GM18870 (cell line): ENCODE measurements around the gene S100A1.

ENCODE experiments used
- ATAC-seq: cut with Tn5 transposase; IDR thresholded peaks from one replicate; pipeline ENCODE4 v1.9.1; 2021; ENCODE audit warnings: moderate library complexity; ENCODE audit not compliant: unreplicated experiment

Gene S100A1

DNA sequence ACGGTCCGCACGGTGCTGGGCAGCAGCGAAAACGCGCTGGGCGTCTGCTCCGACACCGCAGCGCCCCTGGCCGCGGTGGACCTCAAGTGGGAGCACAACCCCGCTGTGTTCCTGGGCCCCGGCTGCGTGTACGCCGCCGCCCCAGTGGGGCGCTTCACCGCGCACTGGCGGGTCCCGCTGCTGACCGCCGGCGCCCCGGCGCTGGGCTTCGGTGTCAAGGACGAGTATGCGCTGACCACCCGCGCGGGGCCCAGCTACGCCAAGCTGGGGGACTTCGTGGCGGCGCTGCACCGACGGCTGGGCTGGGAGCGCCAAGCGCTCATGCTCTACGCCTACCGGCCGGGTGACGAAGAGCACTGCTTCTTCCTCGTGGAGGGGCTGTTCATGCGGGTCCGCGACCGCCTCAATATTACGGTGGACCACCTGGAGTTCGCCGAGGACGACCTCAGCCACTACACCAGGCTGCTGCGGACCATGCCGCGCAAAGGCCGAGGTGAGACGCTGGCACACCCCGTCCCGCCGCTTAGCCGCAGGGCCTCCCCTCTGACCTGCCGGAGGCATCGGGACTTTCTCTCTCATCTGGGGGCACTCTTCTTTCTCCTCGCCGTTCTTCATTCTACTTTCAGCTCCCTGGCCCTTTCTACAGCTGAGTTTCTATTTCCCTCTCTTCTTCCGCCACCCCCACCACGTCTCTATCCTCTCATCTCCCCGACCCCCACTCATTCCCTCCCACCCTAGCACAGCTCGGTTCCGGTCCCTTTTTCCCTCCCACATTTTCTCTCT lies 51.3 kb downstream of the S100A1 start:
- no peak for ATAC-seq

DNA sequence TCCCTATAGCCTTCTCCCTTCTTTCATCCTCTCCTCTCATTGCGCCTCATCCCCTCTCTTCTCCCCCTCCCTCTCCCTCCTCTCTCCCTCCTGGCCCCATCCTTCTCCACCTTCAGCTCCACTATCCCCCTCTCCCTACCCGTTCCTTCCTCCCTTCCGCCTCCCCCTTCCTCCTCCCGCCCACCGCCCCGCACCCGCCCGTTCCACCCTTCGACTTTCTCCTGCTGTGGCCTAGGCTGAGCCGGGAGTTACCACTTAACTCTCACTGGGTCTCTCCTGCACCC lies 51.8 kb downstream of the S100A1 start:
- ATAC-seq = no peak
